NCI-H82 (cell line): Measurements from ENCODE around the gene SH2D3A.

Experiments used
- DNase-seq: peaks from one replicate; lab custom pipeline; 2025; lab: John Stamatoyannopoulos, UW

The SH2D3A gene

GRCh38 chr19:6737873-6738786, 29.1 kb downstream of the SH2D3A start:
- peak; percentile 93 for DNase-seq

- peak; percentile 99 for DNase-seq
Observed at GRCh38 chr19:6737284-6737872, 29.9 kb downstream of the SH2D3A start, which contains the start of gene GPR108. Gene GPR108, minus strand, starts transcription at chr19:6737580. Its CDS starts 4 bp downstream, at chr19:6737576.

GRCh38 chr19:6736917-6737283, 30.3 kb downstream of the SH2D3A start:
- no peak for DNase-seq

- peak; percentile 72 for DNase-seq
Observed at GRCh38 chr19:6736169-6736916, 30.9 kb downstream of the SH2D3A start.

- no peak for DNase-seq
Observed at GRCh38 chr19:6735181-6735911, 31.9 kb downstream of the SH2D3A start.

- DNase-seq: no peak
Observed at GRCh38 chr19:6734096-6734696, 33.0 kb downstream of the SH2D3A start.

GRCh38 chr19:6733338-6734095, 33.7 kb downstream of the SH2D3A start:
- DNase-seq: no peak

- no peak for DNase-seq
Observed at GRCh38 chr19:6732803-6733337, 34.4 kb downstream of the SH2D3A start.

- no peak for DNase-seq
Observed at GRCh38 chr19:6731822-6732221, 35.4 kb downstream of the SH2D3A start.

GRCh38 chr19:6730941-6731670, 36.1 kb downstream of the SH2D3A start:
- DNase-seq: no peak

GRCh38 chr19:6730153-6730804, 37.0 kb downstream of the SH2D3A start:
- DNase-seq: peak; percentile 38

GRCh38 chr19:6729573-6730152, 37.6 kb downstream of the SH2D3A start:
- no peak for DNase-seq

GRCh38 chr19:6728346-6728745, 38.9 kb downstream of the SH2D3A start:
- no peak for DNase-seq

- DNase-seq: no peak
Observed at GRCh38 chr19:6725513-6726231, 41.6 kb downstream of the SH2D3A start.

- DNase-seq: no peak
Observed at GRCh38 chr19:6724631-6725492, 42.4 kb downstream of the SH2D3A start.

GRCh38 chr19:6723738-6724137, 43.5 kb downstream of the SH2D3A start:
- no peak for DNase-seq

GRCh38 chr19:6723108-6723618, 44.1 kb downstream of the SH2D3A start:
- DNase-seq: no peak
